GM23338 (cell line): ENCODE results near the gene BPTF. TPM values are rescaled to one million over a fixed set of nuclear protein-coding genes. Genes with fewer than 3 reads are reported as not detected.

Experiments used
- ATAC-seq: fragments of 200-7000 bp; cut with Tn5 transposase; 3 replicates; pipeline ENCODE4 v1.9.1; 2020
- DNase-seq: peaks from one replicate; pipeline ENCODE4 v3.0.0-alpha.2; 2015; ENCODE audit warnings: low spot score
- H2AFZ ChIP-seq: fragments of 200-600 bp; sonication (generic); 2 replicates; pipeline ENCODE4 v1.8.0; 2016; ENCODE audit warnings: antibody characterized with exemption, mild to moderate bottlenecking, moderate library complexity
- H3F3A ChIP-seq: fragments of 200-600 bp; sonication (generic); replicated peaks from 2 replicates; pipeline ENCODE4 v1.8.0; 2017; ENCODE audit warnings: antibody characterized with exemption, mixed run types, low read depth
- H3K27ac ChIP-seq: fragments of 200-600 bp; sonication (generic); 2 replicates; pipeline ENCODE4 v1.6.1; 2016; ENCODE audit warnings: low read depth
- H3K27me3 ChIP-seq: fragments of 200-600 bp; sonication (generic); 2 replicates; pipeline ENCODE4 v1.8.0; 2016; ENCODE audit warnings: mild to moderate bottlenecking, mixed run types, moderate library complexity; ENCODE audit not compliant: insufficient read depth
- H3K36me3 ChIP-seq: fragments of 200-600 bp; sonication (generic); 2 replicates; pipeline ENCODE4 v1.8.0; 2016; ENCODE audit warnings: mild to moderate bottlenecking; ENCODE audit not compliant: insufficient read depth
- H3K4me1 ChIP-seq: fragments of 200-600 bp; sonication (generic); 2 replicates; pipeline ENCODE4 v1.8.0; 2016; ENCODE audit warnings: mild to moderate bottlenecking, moderate library complexity; ENCODE audit not compliant: insufficient read depth
- H3K4me2 ChIP-seq: fragments of 200-600 bp; sonication (generic); 2 replicates; pipeline ENCODE4 v1.7.1; 2017; ENCODE audit warnings: mixed run types
- H3K4me3 ChIP-seq: fragments of 200-600 bp; sonication (generic); 2 replicates; pipeline ENCODE4 v1.6.1; 2016; ENCODE audit warnings: mixed run types
- H3K79me2 ChIP-seq: fragments of 200-600 bp; sonication (generic); replicated peaks from 2 replicates; pipeline ENCODE4 v1.8.0; 2017; ENCODE audit warnings: mild to moderate bottlenecking; ENCODE audit not compliant: insufficient read depth
- H3K9me2 ChIP-seq: fragments of 200-600 bp; sonication (generic); 2 replicates; pipeline ENCODE4 v1.8.0; 2017; ENCODE audit not compliant: insufficient read depth
- H4K20me1 ChIP-seq: fragments of 200-600 bp; sonication (generic); replicated peaks from 2 replicates; pipeline ENCODE4 v1.8.0; 2017; ENCODE audit warnings: mild to moderate bottlenecking; ENCODE audit not compliant: insufficient read depth
- H3K27ac Mint-ChIP-seq: 2 replicates; pipeline ENCODE4 v1.8.0; 2020; ENCODE audit warnings: inconsistent platforms, mild to moderate bottlenecking, moderate library complexity, mixed read lengths
- H3K27me3 Mint-ChIP-seq: 3 replicates; pipeline ENCODE4 v1.8.0; 2022; ENCODE audit warnings: low read depth, mild to moderate bottlenecking, moderate library complexity, mixed read lengths, inconsistent platforms; ENCODE audit not compliant: insufficient read depth, poor library complexity
- H3K36me3 Mint-ChIP-seq: 3 replicates; pipeline ENCODE4 v1.8.0; 2021; ENCODE audit warnings: low read depth, mild to moderate bottlenecking, inconsistent platforms, moderate library complexity, mixed read lengths
- H3K4me1 Mint-ChIP-seq: 3 replicates; pipeline ENCODE4 v1.8.0; 2020; ENCODE audit warnings: mild to moderate bottlenecking, inconsistent platforms, mixed read lengths
- H3K4me3 Mint-ChIP-seq: 3 replicates; pipeline ENCODE4 v1.8.0; 2021; ENCODE audit warnings: moderate library complexity, mild to moderate bottlenecking, inconsistent platforms, mixed read lengths
- H3K9me3 Mint-ChIP-seq: 3 replicates; pipeline ENCODE4 v1.8.0; 2020; ENCODE audit warnings: moderate library complexity, mild to moderate bottlenecking, inconsistent platforms, mixed read lengths
- CREB1 ChIP-seq: fragments of 250-450 bp; sonication (Bioruptor Pico); IDR thresholded peaks from 2 replicates; pipeline ENCODE4 v1.5.0; 2020; ENCODE audit warnings: low read depth, mild to moderate bottlenecking, moderate library complexity
- CTCF ChIP-seq, 2 experiments: fragments of 200-600 bp in 1 of 2; sonication (generic) in 1 of 2; conservative IDR thresholded peaks; 2 replicates each; pipeline versions ENCODE4 v1.5.1 to v1.6.1; 2016 to 2017; ENCODE audit warnings: antibody characterized with exemption in 2 of 2, low read depth in 2 of 2, mild to moderate bottlenecking in 2 of 2, moderate library complexity in 1 of 2
- ETS1 ChIP-seq: IDR thresholded peaks from 2 replicates; pipeline ENCODE4 v1.6.1; 2016; ENCODE audit warnings: antibody characterized with exemption
- EZH2 ChIP-seq: fragments of 200-600 bp; sonication (generic); IDR thresholded peaks from one replicate; pipeline ENCODE4 v1.8.0; 2017; ENCODE audit warnings: antibody characterized with exemption, mild to moderate bottlenecking, low read depth; ENCODE audit not compliant: unreplicated experiment
- EZH2phosphoT487 ChIP-seq: fragments of 200-600 bp; sonication (generic); IDR thresholded peaks from one replicate; pipeline ENCODE4 v1.8.1; 2018; ENCODE audit warnings: antibody characterized with exemption; ENCODE audit not compliant: unreplicated experiment
- JUNB ChIP-seq: IDR thresholded peaks from one replicate; pipeline ENCODE4 v1.6.1; 2016; ENCODE audit warnings: antibody characterized with exemption; ENCODE audit not compliant: unreplicated experiment
- NANOG ChIP-seq: IDR thresholded peaks from 2 replicates; pipeline ENCODE4 v1.6.1; 2016; ENCODE audit warnings: antibody characterized with exemption, borderline replicate concordance
- POLR2AphosphoS5 ChIP-seq: IDR thresholded peaks from 2 replicates; pipeline ENCODE4 v1.6.1; 2016; ENCODE audit warnings: antibody characterized with exemption, low read depth
- REST ChIP-seq: IDR thresholded peaks from one replicate; pipeline ENCODE4 v1.6.1; 2018; ENCODE audit warnings: antibody characterized with exemption; ENCODE audit not compliant: unreplicated experiment
- STAT1 ChIP-seq: IDR thresholded peaks from one replicate; pipeline ENCODE4 v1.6.1; 2016; ENCODE audit warnings: antibody characterized with exemption; ENCODE audit not compliant: unreplicated experiment
- ZNF114 ChIP-seq: fragments of 250-450 bp; sonication (Bioruptor Pico); IDR thresholded peaks from 2 replicates; pipeline ENCODE4 v1.5.0; 2020; ENCODE audit warnings: mild to moderate bottlenecking, moderate library complexity
- ZNF331 ChIP-seq: fragments of 250-450 bp; sonication (Bioruptor Pico); IDR thresholded peaks from 2 replicates; pipeline ENCODE4 v1.5.0; 2020; ENCODE audit warnings: low read depth, mild to moderate bottlenecking, moderate library complexity
- polyA plus RNA-seq: library from polyadenylated mRNA; unstranded; fragments of >200 nt; fragmentation: Nextera tagmentation; extraction: Ambion mirVana; gene quantifications from 2 replicates; pipeline ENCODE4 v1.2.1, GENCODE V29; 2016
- total RNA-seq: library from RNA; depleted of rRNA; stranded (reverse); fragments of >200 nt; shearing (Covaris generic); gene quantifications from 2 replicates; pipeline ENCODE4 v1.2.3, GENCODE V29; 2014

The BPTF gene
- total and polyA plus RNA-seq, 2 experiments from 2014 or later = 161 to 179 TPM

GRCh38 chr17:67838538-67838937, 13.2 kb downstream of the BPTF start (continued):
- TF ChIP-seq EZH2 (no peak), REST (no peak), EZH2phosphoT487 (no peak)

- H3K27me3 Mint-ChIP-seq = peaks cover 2% of the 10 kb centered on the region
Measured at GRCh38 chr17:67841992-67842391, 16.7 kb downstream of the BPTF start.

More at GRCh38 chr17:67841992-67842391, 16.7 kb downstream of the BPTF start:
- no peak overlapping the region for H3K4me3 Mint-ChIP-seq
- no peak overlapping the region for H3K27ac ChIP-seq
- peaks cover 100% of the 10 kb centered on the region for H3K79me2 ChIP-seq
- H3F3A ChIP-seq = no peaks in the 10 kb centered on the region
- no peaks in the 10 kb centered on the region for H3K36me3 ChIP-seq
- no peak for DNase-seq
- no peak overlapping the region for H3K4me3 ChIP-seq
- ATAC-seq = no peak
- H3K4me2 ChIP-seq = no peak overlapping the region
- H3K27ac Mint-ChIP-seq = no peak overlapping the region
- H3K4me1 ChIP-seq = no peaks in the 10 kb centered on the region
- TF ChIP-seq POLR2AphosphoS5 (no peak), JUNB (no peak), ETS1 (no peak), EZH2 (no peak), CREB1 (CRISPR knock-in tag) (no peak), CTCF (conservative IDR thresholded peaks at IDR 0.05; ENCODE audit: low read depth in 2 of 2) (no peak), ZNF114 (CRISPR knock-in tag) (no peak), ZNF331 (CRISPR knock-in tag) (no peak), NANOG (no peak), STAT1 (no peak)
- no peaks in the 10 kb centered on the region for H3K9me3 Mint-ChIP-seq
- H3K27me3 ChIP-seq = no peaks in the 10 kb centered on the region
- H4K20me1 ChIP-seq = peaks cover 58% of the 10 kb centered on the region
- H2AFZ ChIP-seq = no peak overlapping the region
- H3K4me1 Mint-ChIP-seq = peaks cover 19% of the 10 kb centered on the region
- H3K9me2 ChIP-seq = no peaks in the 10 kb centered on the region
- no peaks in the 10 kb centered on the region for H3K36me3 Mint-ChIP-seq
